T-helper 2 cell treated with Interferon-gamma antibody and Interleukin-4, amounts not matched to agents 5 μg/mL and 100 μg/mL, for 36 hours (primary cell): ENCODE measurements around the gene KLHL14.

Experiments
- DNase-seq: peaks from one replicate; pipeline ENCODE4 v3.0.0; 2021; ENCODE audit warnings: low spot score
- H3K27ac Mint-ChIP-seq: one replicate; pipeline ENCODE4 v1.8.0; 2021; ENCODE audit warnings: mild to moderate bottlenecking, mixed read lengths
- H3K27me3 Mint-ChIP-seq: one replicate; pipeline ENCODE4 v1.8.0; 2021; ENCODE audit warnings: low read depth, mixed read lengths
- H3K36me3 Mint-ChIP-seq: one replicate; pipeline ENCODE4 v1.8.0; 2021; ENCODE audit warnings: low read depth, mixed read lengths
- H3K4me1 Mint-ChIP-seq: one replicate; pipeline ENCODE4 v1.8.0; 2021; ENCODE audit warnings: low read depth, mixed read lengths
- H3K4me3 Mint-ChIP-seq: one replicate; pipeline ENCODE4 v1.8.0; 2022; ENCODE audit warnings: mild to moderate bottlenecking, moderate library complexity, mixed read lengths
- H3K9me3 Mint-ChIP-seq: one replicate; pipeline ENCODE4 v1.8.0; 2021; ENCODE audit warnings: mixed read lengths

KLHL14 gene

DNA sequence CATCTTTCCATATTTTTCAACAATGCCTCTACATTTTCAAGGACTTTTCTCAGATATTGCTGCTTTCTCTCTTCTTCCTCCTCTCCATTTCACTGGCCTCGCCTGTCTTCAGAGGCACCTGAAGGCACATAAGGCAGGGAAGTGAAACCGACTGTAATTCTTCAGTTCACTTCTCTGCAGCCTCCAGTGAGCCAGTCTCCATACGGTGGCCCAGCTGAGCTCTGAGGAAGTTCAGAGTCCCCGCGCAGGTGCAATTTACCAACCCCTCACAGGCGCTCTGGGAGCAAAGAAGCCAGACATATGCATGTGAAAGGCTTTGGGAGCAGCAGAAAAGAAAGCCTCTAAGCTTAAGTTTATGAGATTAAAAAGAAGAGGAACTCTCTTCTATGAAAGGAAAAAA is 12.4 kb downstream of the KLHL14 start:
- no peaks in the 10 kb centered on the region for H3K9me3 Mint-ChIP-seq
- no peak overlapping the region for H3K27ac Mint-ChIP-seq
- no peak overlapping the region for H3K4me3 Mint-ChIP-seq
- H3K4me1 Mint-ChIP-seq = no peaks in the 10 kb centered on the region
- H3K27me3 Mint-ChIP-seq = no peaks in the 10 kb centered on the region
- no peak for DNase-seq
- no peaks in the 10 kb centered on the region for H3K36me3 Mint-ChIP-seq

DNA sequence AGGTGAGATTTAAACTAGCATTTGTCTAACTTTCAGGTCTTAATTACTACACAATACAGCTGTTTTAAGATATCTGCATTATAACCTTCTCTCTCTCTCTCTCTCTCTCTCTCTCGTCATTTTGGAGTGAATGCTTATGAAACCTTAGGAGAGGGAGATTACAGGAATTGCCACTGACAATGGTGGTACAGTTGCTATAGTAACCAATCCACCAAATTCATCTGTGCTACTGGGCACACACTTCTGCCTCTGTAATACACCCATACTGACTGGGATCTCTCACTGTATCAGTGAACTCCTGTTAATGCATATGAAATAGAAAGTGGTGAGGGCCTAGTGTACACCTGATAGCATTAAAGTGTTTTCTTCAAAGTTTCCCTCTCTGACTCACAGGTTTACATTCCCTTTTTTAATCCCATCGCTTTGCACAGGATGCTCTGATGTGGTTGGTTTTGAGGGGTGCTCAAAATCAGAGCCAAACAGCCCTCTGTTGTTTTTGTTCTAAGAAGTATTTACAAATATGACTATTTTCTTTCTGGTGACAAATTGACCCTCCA is 13.1 kb downstream of the KLHL14 start:
- H3K27me3 Mint-ChIP-seq = no peaks in the 10 kb centered on the region
- DNase-seq = no peak
- H3K4me3 Mint-ChIP-seq = no peak overlapping the region
- H3K4me1 Mint-ChIP-seq = no peaks in the 10 kb centered on the region
- no peak overlapping the region for H3K27ac Mint-ChIP-seq
- no peaks in the 10 kb centered on the region for H3K36me3 Mint-ChIP-seq
- no peaks in the 10 kb centered on the region for H3K9me3 Mint-ChIP-seq

DNA sequence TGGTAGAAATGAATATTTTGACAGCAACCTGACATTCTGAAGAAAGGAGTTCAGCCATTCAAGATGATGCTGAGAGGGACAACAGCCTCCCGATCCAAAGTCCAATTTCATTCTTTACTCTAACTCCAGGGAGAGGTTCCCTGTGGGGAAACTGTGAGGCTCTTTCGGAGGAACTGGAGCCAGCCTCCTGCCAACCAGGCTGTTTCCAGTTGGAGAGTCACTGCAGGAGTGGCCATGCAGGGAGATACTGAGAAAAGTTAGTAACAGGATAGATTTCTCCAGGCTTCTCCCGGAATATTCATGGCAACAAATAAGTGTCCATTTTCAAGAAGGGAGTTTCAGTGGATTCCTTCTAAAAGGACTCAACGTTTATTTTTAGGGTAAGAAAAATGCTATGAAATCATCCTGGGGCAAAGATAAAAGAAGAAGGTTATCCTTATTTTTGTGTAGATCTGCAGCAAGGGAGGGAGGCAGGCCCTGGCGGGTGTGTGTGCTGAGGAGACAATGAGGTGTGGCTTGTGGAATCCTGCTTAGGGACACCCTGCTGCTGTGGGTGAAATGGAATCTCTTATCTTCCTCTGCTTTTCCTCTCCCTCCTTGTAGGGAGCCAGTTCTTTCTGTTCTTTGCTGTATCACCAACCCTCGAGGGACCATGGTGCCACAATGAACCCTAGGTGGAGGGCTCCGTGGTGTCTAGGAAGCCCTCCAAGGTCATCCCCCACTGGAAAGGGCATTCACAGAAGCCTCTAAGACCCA is 18.1 kb downstream of the KLHL14 start:
- no peak overlapping the region for H3K27ac Mint-ChIP-seq
- no peaks in the 10 kb centered on the region for H3K9me3 Mint-ChIP-seq
- no peaks in the 10 kb centered on the region for H3K4me1 Mint-ChIP-seq
- no peak for DNase-seq
- H3K4me3 Mint-ChIP-seq = no peak overlapping the region
- H3K36me3 Mint-ChIP-seq = no peaks in the 10 kb centered on the region
- H3K27me3 Mint-ChIP-seq = no peaks in the 10 kb centered on the region

DNA sequence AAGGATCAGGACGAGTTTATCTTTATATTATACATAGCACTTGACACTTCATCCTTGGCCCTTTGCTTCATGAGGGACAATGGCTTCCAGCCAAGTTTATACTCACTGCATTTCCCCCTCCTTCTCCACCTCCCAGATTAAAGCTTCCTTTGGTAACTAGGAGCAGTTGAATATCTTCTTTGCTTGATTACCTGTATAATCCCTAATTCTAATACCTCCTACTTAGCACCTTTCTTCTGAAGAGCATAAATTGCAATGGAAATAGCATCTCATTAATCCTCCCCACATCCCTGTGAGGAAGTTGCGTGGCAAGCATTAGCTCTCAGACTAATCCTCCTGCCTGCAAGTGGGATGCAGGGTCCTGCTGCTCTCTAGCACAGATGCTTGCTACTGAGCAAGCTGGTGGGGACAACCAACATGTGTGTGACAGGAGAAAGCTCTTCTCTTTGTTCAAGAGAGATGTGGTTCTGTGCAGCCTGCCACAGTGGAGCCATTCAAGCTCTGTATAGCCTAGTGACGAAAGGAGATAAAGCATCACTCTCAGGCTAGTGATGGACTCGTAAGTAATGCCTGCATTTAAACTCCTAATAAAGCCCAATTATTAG is 19.1 kb downstream of the KLHL14 start:
- no peaks in the 10 kb centered on the region for H3K9me3 Mint-ChIP-seq
- no peak for DNase-seq
- H3K4me1 Mint-ChIP-seq = no peaks in the 10 kb centered on the region
- H3K36me3 Mint-ChIP-seq = no peaks in the 10 kb centered on the region
- H3K27ac Mint-ChIP-seq = no peak overlapping the region
- no peaks in the 10 kb centered on the region for H3K27me3 Mint-ChIP-seq
- H3K4me3 Mint-ChIP-seq = no peak overlapping the region

DNA sequence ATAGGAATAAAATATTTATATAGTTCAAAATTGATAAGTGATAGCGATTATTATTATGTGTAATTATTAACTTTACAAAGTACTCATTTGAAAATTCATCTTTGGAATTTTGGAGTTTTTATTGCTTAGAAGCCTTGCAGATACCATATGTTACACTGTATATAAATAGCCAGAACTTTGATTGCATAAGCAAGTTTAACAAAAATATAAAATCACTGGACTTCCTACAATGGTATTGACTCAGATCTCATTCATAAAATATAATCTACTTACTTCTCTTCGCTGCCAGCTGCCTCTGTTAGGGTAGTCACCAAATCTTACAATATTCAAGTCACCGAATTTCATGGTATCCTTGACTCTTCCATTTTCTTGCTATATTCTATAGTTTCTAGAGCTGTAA is 22.5 kb downstream of the KLHL14 start:
- no peaks in the 10 kb centered on the region for H3K27me3 Mint-ChIP-seq
- H3K4me1 Mint-ChIP-seq = no peaks in the 10 kb centered on the region
- no peaks in the 10 kb centered on the region for H3K36me3 Mint-ChIP-seq
- H3K9me3 Mint-ChIP-seq = no peaks in the 10 kb centered on the region
- H3K4me3 Mint-ChIP-seq = no peak overlapping the region
- no peak overlapping the region for H3K27ac Mint-ChIP-seq
- no peak for DNase-seq

DNA sequence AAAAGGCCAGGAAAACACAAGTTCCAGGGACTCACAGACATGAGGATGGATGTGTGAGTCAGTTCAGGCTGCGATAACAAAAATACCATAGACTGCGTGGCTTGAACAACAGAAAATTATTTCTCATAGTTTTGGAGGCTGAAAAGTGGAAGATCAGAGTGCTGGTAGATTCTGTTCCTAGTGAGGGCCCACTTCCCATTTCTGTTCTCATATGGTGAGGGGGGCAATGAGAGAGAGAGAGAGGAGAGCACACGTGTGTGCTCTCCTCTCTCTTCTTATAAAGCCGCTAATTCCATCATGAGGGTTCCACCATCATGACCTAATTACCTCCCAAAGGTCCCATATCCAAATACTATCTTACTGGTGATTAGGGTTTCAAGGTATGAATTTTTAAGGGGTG is 23.0 kb downstream of the KLHL14 start:
- H3K27ac Mint-ChIP-seq = no peak overlapping the region

DNA sequence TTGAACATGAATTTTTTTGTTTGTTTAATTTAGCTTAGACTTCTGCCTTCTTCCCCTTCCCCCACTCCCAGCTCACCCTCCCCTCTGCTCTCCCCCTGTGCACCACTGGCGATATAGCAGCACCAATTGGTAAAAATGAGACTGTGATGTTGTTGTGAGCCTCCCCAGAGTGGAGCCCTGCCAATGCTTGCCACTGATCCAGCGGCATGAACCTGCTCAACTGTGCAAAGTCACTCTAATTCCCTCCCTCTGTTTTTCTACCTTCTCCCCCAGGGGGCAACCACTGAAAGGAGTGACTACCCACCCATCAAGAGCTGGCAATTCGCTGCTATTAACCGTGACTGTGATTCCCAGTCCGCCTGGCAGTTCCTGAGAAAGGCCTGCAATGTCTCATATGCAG is 30.2 kb downstream of the KLHL14 start:
- DNase-seq = no peak
- Mint-ChIP-seq H3K9me3 (no peaks in the 10 kb centered on the region), H3K27ac (no peak overlapping the region), H3K27me3 (peaks cover 2% of the 10 kb centered on the region), H3K36me3 (no peaks in the 10 kb centered on the region), H3K4me1 (no peaks in the 10 kb centered on the region), H3K4me3 (no peak overlapping the region)

More for the DNA sequence above, 23.0 kb downstream of the KLHL14 start:
- no peaks in the 10 kb centered on the region for H3K27me3 Mint-ChIP-seq
- no peaks in the 10 kb centered on the region for H3K36me3 Mint-ChIP-seq
- no peaks in the 10 kb centered on the region for H3K9me3 Mint-ChIP-seq
- H3K4me3 Mint-ChIP-seq = no peak overlapping the region
- DNase-seq = no peak
- H3K4me1 Mint-ChIP-seq = no peaks in the 10 kb centered on the region

DNA sequence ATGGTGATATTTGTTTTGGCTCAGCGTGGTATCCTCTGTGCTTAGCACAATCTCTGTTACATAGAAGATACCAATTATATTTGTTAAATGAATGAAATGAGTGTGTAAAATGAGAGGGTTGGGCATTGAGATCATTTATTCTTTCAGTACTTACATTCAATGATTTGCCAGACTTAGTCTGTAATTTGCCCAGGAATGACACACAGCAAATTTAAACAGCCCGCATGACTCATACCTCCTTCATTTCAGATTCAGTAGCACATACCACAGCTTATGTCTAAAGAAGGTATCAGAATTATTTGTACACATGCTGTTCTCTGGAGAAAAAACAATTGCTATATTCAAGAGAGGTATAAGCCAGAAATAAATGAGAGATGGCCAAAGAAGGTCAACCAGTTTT is 37.0 kb downstream of the KLHL14 start:
- Mint-ChIP-seq H3K27ac (no peak overlapping the region), H3K9me3 (no peaks in the 10 kb centered on the region), H3K4me3 (no peak overlapping the region), H3K4me1 (peaks cover under 1% of the 10 kb centered on the region), H3K27me3 (peaks cover 8% of the 10 kb centered on the region), H3K36me3 (no peaks in the 10 kb centered on the region)
- DNase-seq = no peak

DNA sequence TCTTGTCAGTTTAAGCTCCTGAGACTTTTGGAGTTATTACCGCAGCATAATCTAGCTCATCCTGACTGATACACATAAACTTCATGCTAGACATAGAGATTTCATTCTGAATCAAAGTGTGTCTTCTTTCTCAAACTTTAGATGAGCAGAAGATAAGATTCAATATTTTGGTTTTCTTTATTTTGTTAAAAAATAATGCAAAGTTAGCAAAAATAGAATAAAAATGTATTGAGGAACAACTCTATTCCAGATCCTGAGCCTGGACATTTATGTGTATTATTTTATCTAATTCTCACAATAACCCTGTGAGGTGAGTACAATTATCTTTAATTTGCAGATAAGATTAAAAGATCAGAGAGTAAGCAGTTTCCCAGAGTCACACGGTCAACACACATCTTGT is 38.4 kb downstream of the KLHL14 start:
- Mint-ChIP-seq H3K4me1 (peaks cover 8% of the 10 kb centered on the region), H3K36me3 (no peaks in the 10 kb centered on the region), H3K27ac (no peak overlapping the region), H3K27me3 (peaks cover 8% of the 10 kb centered on the region), H3K9me3 (no peaks in the 10 kb centered on the region), H3K4me3 (no peak overlapping the region)
- DNase-seq = no peak

DNA sequence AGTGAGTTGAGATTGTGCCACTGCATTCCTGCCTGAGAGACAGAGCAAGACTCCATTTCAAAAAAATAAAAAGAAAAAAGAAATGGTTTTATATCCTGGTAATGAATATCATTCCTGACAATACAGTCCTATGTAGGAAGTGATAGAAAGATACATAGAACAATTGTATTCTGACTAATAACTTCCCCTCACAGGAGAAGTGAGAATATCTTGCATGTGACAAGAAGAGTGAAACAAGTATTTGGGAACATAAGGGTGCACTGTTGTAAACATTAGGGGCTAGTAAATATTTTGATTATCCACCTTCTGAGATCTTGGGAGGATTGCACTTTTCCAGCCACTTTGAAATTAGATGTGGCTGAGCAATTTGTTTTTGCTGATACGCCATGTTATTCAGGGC is 40.7 kb downstream of the KLHL14 start:
- Mint-ChIP-seq H3K27ac (no peak overlapping the region), H3K9me3 (no peaks in the 10 kb centered on the region), H3K27me3 (peaks cover 4% of the 10 kb centered on the region), H3K4me1 (peaks cover 8% of the 10 kb centered on the region), H3K36me3 (no peaks in the 10 kb centered on the region), H3K4me3 (no peak overlapping the region)
- no peak for DNase-seq

DNA sequence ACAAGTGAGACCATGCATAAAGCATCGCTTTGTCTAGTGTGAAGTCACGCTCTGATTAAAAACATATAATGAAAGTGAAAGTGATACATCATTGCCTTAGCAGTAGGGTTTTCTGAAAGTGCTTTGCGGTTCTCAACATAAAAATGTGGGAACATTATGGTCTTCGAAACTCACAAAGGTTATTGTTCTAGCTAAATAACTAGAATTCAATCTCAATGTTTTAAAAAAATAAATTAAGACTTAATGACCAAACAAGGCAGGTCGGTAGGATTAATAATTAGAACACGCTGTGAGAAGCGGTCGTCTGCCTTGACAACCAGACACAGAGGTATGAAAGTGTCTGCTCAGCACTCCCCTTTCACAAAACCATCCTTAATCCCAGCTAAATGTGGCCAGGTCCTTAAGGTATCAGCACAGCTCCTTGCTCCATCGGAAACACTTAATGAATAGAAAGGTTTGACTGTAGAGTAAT is 42.2 kb downstream of the KLHL14 start:
- DNase-seq = no peak
- Mint-ChIP-seq H3K9me3 (no peaks in the 10 kb centered on the region), H3K27ac (no peak overlapping the region), H3K36me3 (no peaks in the 10 kb centered on the region), H3K27me3 (peaks cover 4% of the 10 kb centered on the region), H3K4me3 (peak overlapping the region; percentile 23), H3K4me1 (peaks cover 8% of the 10 kb centered on the region)

DNA sequence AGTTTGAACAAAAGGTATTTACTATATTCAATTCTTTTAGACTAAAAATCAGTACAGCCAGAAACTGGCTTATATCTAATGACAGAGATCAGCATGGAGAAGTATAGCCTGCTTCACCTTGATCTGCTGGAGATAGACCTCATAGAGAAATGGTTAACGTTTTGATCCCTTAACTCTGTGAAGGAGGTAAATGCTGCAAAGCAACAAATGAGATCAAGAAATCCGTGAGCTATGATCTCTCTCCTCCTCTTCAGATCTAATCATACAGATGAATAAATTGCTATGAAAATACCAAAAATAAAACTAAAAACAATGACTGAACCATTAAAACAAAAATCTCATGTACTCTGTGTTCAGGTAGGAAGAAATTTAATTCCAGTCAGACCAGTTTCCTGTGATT is 42.8 kb downstream of the KLHL14 start:
- Mint-ChIP-seq H3K4me1 (peaks cover 8% of the 10 kb centered on the region), H3K4me3 (peak overlapping the region; percentile 23), H3K36me3 (no peaks in the 10 kb centered on the region), H3K27me3 (peaks cover 4% of the 10 kb centered on the region), H3K27ac (no peak overlapping the region), H3K9me3 (no peaks in the 10 kb centered on the region)
- DNase-seq = no peak

DNA sequence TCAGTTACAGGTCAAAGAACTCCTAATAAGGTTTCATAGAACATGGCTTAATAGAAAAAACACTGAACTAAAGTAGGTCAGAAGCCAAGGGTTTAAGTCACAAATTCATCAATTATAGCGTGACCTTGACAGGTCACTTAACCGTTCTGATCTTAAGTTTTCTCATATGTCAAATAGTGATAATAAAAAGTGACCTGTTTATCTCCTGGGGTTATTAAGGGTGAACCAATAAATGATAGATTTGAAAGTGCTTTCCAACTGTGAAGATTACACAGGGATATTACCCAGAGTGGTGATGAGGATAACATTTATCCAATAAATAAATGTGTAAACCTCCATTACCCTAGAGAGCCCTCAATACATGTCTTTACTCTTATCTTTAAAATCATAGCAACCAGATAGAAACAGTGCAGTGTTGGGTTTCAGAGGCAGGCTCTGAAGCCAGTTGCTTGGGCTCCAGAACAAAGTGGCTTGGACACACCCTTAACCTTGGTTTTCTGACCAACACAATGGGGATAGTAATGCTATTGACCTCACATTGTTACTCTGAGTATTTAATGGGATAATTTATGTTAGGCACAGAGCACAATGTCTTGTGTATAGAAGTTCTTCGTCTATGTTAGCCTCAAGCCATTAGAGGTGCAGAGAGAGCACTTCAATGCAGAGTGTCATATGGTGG is 48.6 kb downstream of the KLHL14 start:
- Mint-ChIP-seq H3K9me3 (no peaks in the 10 kb centered on the region), H3K36me3 (no peaks in the 10 kb centered on the region), H3K4me1 (no peaks in the 10 kb centered on the region), H3K27me3 (no peaks in the 10 kb centered on the region), H3K27ac (no peak overlapping the region), H3K4me3 (no peak overlapping the region)
- no peak for DNase-seq

DNA sequence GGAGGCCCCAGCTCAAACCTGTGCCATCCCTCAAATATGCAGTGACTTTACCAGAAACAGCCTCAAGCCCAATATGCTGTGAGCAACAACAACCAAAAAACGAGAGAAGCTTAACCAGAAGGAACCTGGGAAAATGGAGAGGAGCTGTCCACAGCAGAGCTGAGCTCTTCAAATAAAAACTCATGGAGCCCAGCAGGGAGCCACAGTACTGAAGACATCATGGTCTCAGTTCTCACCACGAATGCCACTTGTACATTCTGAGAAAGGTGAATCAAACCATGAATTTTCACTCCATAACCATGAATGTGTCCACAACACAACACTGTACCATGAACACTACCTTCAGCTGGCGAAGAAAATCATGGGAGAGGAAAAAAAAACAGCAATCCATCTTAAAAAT is 50.5 kb downstream of the KLHL14 start:
- Mint-ChIP-seq H3K4me3 (no peak overlapping the region), H3K27me3 (no peaks in the 10 kb centered on the region), H3K4me1 (no peaks in the 10 kb centered on the region), H3K27ac (no peak overlapping the region), H3K9me3 (no peaks in the 10 kb centered on the region), H3K36me3 (no peaks in the 10 kb centered on the region)
- no peak for DNase-seq
